GM19043 (cell line): ENCODE results near the gene CORO2B.

Experiments used
- ATAC-seq: cut with Tn5 transposase; IDR thresholded peaks from one replicate; pipeline ENCODE4 v1.9.1; 2021; ENCODE audit warnings: low read depth; ENCODE audit not compliant: unreplicated experiment

Gene CORO2B

GRCh38 chr15:68623301-68623892 lies 44.6 kb downstream of the CORO2B start:
- ATAC-seq = no peak

- no peak for ATAC-seq
Observed at GRCh38 chr15:68625853-68626252, 47.1 kb downstream of the CORO2B start.

GRCh38 chr15:68626283-68626682 lies 47.5 kb downstream of the CORO2B start:
- no peak for ATAC-seq

- no peak for ATAC-seq
Observed at GRCh38 chr15:68626739-68627138, 47.9 kb downstream of the CORO2B start.

GRCh38 chr15:68627476-68627875 lies 48.7 kb downstream of the CORO2B start:
- no peak for ATAC-seq

- ATAC-seq = no peak
Observed at GRCh38 chr15:68627995-68628394, 49.2 kb downstream of the CORO2B start.

- no peak for ATAC-seq
Observed at GRCh38 chr15:68629519-68630210, 50.9 kb downstream of the CORO2B start.

- ATAC-seq = no peak
Observed at GRCh38 chr15:68630211-68630555, 51.4 kb downstream of the CORO2B start.

GRCh38 chr15:68630836-68631235 lies 52.0 kb downstream of the CORO2B start:
- no peak for ATAC-seq

- ATAC-seq = no peak
Observed at GRCh38 chr15:68631601-68632051, 52.8 kb downstream of the CORO2B start.

- no peak for ATAC-seq
Observed at GRCh38 chr15:68632101-68632500, 53.3 kb downstream of the CORO2B start.

- no peak for ATAC-seq
Observed at GRCh38 chr15:68633231-68634121, 54.7 kb downstream of the CORO2B start.

GRCh38 chr15:68634122-68634482 lies 55.3 kb downstream of the CORO2B start:
- no peak for ATAC-seq

- no peak for ATAC-seq
Observed at GRCh38 chr15:68634531-68634930, 55.7 kb downstream of the CORO2B start.

GRCh38 chr15:68635141-68635540 lies 56.3 kb downstream of the CORO2B start:
- no peak for ATAC-seq

GRCh38 chr15:68636256-68636655 lies 57.5 kb downstream of the CORO2B start:
- no peak for ATAC-seq

GRCh38 chr15:68637767-68638404 lies 59.1 kb downstream of the CORO2B start:
- no peak for ATAC-seq

- no peak for ATAC-seq
Observed at GRCh38 chr15:68638953-68639515, 60.2 kb downstream of the CORO2B start.

GRCh38 chr15:68639926-68640600 lies 61.3 kb downstream of the CORO2B start:
- no peak for ATAC-seq

- ATAC-seq = no peak
Observed at GRCh38 chr15:68640791-68641331, 62.1 kb downstream of the CORO2B start.
